Mucosa of gallbladder (tissue), 1 donor: ENCODE results near the gene AKAP6. TPM values are rescaled to one million over a fixed set of nuclear protein-coding genes. Genes with fewer than 3 reads are reported as not detected.
"Not testable (repeated sequence)": the region's sequence is repeated elsewhere in the genome, so short reads cannot be mapped to it uniquely, and the experiment has no call there.

ENCODE experiments used
- DNase-seq: peaks from one replicate; pipeline ENCODE4 v3.0.0-alpha.2; 2020; ENCODE audit warnings: low spot score
- total RNA-seq: library from RNA; stranded (reverse); gene quantifications from one replicate; pipeline ENCODE4 v1.2.1, GENCODE V29; 2021
- donor health status: DM: no; HTN: no; CAD: no.

AKAP6 gene
- total RNA-seq, 1 donor from 2014 or later, result 40.1 TPM

DNA sequence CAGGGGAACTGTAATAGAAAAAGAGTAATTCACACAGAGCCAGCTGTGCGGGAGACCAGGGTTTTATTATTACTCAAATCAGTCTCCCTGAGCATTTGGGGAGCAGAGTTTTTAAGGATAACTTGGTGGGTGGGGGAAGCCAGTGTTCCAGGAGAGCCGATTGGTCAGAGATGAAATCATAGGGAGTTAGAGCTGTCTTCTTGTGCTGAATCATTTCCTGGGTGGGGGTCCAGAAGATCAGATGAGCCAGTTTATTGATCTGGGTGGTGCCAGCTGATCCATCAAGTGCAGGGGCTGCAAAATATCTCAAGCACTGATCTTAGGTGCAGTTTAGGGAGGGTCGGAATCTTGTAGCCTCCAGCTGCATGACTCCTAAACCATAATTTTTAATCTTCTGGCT is 44.1 kb downstream of the AKAP6 start:
- DNase-seq, result not testable (repeated sequence)

GRCh38 chr14:32374155-32374554 is 45.1 kb downstream of the AKAP6 start:
- DNase-seq, result no peak

GRCh38 chr14:32375663-32376062 is 46.6 kb downstream of the AKAP6 start:
- DNase-seq, result no peak

- no peak for DNase-seq
Measured at GRCh38 chr14:32377046-32377646, 48.0 kb downstream of the AKAP6 start.

DNA sequence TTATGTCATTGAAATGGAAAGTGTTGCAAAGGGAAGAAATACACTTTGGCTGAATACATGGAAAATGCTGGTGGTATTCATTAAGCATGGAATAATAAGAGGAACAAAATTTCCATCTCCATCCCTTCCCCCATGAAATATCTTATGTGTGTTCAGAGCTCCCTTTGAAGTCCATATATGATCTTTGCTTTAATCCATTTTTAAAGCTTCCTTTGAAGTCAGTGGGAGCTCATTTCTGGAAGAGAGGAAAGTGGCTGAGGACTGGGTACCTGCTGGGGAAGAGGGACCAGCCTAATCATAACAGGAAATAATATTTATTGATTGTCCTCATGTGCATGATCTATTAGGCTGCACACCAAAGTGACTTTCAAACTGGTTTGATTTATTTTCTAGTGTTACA is 49.2 kb downstream of the AKAP6 start:
- no peak for DNase-seq

- DNase-seq, result no peak
Measured at GRCh38 chr14:32379447-32379846, 50.3 kb downstream of the AKAP6 start.

DNA sequence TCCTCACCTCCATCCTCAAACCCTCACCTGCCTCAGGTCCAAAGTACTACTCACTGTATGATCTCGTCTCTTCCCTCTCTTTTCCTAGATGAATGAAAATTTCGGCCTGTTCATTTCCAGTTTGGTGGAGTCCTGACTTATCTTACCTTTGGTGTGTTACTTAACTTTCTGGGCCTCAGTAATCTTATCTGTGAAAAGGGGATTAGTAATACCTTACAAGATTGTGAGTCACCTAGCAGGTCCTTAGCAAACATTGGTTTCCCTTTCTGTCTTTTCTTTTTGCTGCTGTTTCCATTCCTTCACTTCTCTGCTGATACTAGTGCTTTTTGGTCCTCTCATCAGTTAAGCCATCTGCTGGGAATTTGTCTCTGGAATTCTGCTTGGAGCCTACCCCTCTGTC is 52.8 kb downstream of the AKAP6 start:
- DNase-seq, result no peak

DNA sequence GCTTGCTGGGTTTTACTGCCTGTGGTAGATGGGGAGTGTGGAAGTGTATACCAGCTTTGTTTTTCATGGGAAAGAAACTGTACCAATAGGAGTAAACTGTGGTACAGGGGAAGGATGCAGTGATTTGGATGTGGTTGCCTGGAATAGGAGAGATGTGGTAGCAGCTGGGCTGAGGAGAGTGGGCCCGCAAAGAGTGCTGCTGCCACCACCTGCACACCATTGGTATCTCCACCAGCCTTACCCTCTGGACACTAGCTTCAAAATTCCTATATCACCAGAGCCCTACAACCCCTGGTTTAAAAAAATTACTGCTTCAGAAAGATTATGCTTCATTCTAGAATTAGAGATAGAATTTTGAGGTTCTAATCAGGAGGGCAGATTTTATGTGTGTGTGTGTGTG is 53.6 kb downstream of the AKAP6 start:
- DNase-seq, result no peak

DNA sequence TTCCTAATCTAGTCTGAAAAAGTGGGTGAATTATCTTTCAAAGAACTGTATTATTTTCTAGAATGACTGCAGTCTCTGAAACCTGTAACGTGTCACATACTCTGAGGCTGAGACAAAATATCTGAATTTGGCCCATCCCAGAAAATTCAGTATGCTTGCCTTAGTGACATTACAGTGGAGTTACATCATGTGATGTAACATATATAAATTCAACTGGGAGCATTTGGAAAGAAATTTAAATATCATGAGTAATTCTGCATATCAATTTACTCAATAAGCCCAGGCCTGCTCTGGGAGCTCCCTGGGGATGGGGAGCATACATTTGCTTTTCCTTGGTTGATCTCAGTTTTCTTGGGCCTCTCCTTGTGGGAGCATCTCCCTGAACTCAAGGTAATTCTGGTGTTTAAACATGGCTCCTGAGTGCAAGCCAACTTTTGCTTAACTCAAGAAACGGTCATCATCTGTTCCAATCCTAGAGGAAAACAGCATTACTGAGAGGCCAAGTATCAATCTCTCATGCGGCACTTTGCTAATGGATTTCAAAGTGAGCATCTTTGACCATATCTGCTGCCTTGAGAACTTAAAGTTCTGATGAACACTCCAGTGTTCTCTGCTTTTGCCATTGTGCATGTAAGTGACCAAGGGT is 54.4 kb downstream of the AKAP6 start:
- no peak for DNase-seq

- DNase-seq, result no peak
Measured at GRCh38 chr14:32384464-32384863, 55.4 kb downstream of the AKAP6 start.

DNA sequence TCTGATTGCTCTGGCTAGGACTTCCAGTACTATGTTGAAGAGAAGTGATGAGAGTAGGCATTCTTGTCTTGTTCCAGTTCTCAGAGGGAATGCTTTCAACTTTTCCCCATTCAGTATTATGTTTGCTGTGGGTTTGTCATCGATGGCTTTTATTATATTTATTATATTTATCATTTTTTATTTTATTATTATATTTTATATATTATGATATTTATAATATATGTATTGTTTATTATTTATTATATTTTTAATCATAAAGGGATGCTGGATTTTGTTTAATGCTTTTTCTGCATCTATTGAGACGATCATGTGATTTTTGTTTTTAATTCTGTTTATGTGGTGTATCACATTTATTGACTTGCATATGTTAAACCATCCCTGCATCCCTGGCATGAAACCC is 58.2 kb downstream of the AKAP6 start:
- not testable (repeated sequence) for DNase-seq

- no peak for DNase-seq
Measured at GRCh38 chr14:32393119-32393518, 64.0 kb downstream of the AKAP6 start.

GRCh38 chr14:32394038-32394437 is 64.9 kb downstream of the AKAP6 start:
- no peak for DNase-seq

- DNase-seq, result no peak
Measured at GRCh38 chr14:32396885-32397284, 67.8 kb downstream of the AKAP6 start.

DNA sequence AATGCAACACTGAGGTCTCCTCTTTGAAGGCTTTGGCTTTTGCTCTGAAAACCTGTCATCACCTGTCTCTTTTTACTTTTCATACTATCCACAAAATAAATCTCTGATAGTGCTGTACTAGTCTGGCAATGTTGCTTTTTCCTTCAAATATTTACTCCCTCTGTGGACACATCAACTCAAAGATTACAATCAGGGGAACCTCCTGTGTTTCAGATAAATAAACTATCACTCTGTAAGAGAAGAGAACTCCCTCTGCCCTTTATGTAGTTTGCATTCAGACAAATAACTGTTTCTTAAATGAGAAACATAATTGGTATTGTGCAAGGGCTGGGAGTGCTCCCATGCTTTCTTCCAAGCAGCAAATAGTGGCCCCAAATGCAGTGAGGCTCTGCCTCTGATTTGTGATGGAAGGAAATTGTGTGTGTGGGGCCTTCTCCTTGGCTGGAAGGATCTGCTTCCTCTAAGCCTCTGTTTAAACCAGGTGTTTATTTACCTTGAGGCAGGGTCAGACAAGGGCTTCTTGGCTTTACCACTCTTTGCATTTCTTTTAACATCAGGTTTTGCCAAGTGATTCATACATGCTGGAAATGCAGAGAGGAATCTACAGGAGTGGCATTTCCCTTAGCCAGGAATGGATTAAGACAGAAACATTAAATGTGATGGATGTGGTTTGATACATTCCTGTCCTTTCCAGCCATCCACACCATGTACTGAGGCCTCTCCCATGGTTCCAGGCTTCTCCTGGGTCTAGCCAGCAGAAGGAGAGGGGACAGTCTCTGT is 69.0 kb downstream of the AKAP6 start:
- no peak for DNase-seq

DNA sequence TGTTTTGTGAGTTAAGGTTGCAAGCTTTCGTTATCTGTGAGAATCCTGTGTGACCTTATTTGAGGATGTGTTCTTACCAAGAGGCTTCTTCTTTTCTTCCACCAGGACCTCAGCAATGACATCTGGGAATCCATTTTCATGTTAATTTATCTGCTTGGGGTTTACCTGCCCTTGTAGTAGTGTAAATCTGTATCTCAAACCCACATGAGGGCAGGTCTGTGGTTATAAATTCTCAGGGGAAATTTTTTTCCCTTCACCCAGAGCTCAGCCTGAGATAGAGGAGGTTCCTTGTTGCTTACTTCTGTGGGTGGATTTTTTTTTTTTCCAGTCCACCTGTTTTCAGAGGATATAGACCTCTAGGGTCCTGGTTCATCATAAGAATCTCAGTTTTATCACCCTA is 70.8 kb downstream of the AKAP6 start:
- no peak for DNase-seq

GRCh38 chr14:32400480-32400879 is 71.4 kb downstream of the AKAP6 start:
- DNase-seq, result no peak

DNA sequence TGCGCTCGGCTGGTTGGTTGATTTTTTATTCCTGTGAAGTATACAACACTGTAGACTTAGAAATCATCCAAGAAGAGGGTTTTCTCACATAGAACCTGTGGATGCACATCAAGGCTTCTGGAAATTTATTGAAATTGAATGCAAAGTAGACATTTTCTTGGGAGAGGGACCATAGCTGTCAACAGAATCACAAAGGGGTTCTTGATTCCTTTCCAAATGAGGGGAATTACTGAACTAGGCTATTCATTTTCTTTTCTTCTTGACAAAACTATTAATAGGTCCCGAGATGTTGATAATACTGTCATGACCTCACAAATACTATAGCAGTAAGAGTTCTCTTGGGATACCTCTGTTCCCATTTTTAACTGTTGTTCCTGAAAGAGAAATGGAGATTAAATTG is 73.9 kb downstream of the AKAP6 start:
- DNase-seq, result no peak

- DNase-seq, result no peak
Measured at GRCh38 chr14:32403688-32404087, 74.6 kb downstream of the AKAP6 start.

DNA sequence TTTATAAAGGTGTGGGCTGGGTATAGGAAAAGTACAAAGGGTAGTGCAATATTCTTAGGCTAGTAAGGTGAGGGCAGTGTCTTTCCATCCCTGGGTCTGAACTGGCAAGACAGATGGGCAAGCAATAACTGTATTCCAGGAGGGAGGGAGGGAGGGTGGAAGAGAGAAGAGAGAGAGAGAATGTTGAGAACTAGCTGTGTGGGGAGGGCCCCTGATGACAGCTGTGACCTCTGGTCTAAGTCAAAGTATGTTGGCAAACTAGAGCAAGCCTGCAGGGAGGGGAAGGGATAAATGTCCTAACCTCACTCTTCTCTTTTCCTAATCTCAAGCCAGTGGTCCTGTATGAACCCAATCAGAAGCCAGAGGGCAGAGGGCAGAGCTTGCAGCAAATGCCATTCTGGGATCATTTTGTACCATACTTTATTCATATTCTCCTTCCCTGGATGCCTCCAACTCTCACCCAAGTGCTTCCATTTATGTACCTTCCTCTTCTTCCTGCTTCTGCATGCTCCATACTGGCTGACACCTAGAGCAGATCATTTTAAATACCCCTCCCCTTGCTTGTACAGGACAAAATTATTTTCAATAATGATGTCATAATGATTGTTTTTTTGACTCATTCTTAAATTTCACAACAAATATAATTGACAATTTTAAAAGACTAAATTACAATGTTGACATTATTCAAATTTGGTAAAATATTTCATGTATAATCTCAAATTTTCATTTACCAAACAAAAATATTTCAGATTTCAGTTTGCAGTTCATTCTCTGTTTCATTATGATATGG is 75.9 kb downstream of the AKAP6 start:
- no peak for DNase-seq

DNA sequence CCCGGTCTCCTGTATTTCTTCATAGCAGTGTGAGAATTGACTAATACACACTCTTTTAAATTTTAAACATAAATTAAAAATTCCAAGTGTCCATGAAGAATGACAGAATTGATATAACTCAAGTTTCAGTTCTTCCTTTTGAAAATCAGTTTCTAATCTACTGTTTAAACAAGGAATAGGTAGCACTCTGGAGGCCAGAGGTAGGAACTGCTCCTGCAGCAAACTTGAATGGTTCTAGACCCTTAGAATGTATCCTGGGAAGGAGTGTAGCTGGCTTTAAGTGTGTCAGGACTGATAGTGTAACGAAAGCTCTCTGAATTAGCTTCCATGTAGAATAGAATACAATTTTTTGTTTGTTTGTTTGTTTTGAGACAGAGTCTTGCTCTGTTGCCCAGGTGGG is 76.8 kb downstream of the AKAP6 start:
- DNase-seq, result no peak

- DNase-seq, result no peak
Measured at GRCh38 chr14:32407130-32407529, 78.0 kb downstream of the AKAP6 start.
